Right lobe of liver (tissue), 6 donors: ENCODE data around the gene SLC24A4. TPM values are rescaled to one million over a fixed set of nuclear protein-coding genes. Genes with fewer than 3 reads are reported as not detected.

Experiments
- ATAC-seq, 4 donors: fragments of 200-7000 bp; cut with Tn5 transposase; one replicate each; pipeline ENCODE4 v1.9.1; 2020; ENCODE audit warnings: mild to moderate bottlenecking in 4 of 4, moderate library complexity in 4 of 4
- DNase-seq, 3 donors: peaks; one replicate each; pipeline ENCODE4 v3.0.0-alpha.2; 2020
- H3K27ac ChIP-seq, 3 donors: fragments of 200-600 bp; one replicate each; pipeline ENCODE4 v1.8.0; 2022
- H3K27me3 ChIP-seq, 2 donors: fragments of 200-600 bp; one replicate each; pipeline ENCODE4 v1.8.0; 2022
- H3K36me3 ChIP-seq, 4 donors: fragments of 200-600 bp; sonication (generic) in 1 of 4; one replicate each; pipeline versions ENCODE4 v1.5.1 to v1.8.0; 2017 to 2022; ENCODE audit warnings: control low read depth in 1 of 4
- H3K4me1 ChIP-seq, 4 donors: fragments of 200-600 bp; sonication (generic) in 1 of 4; one replicate each; pipeline versions ENCODE4 v1.5.1 to v1.8.0; 2017 to 2022; ENCODE audit warnings: control low read depth in 1 of 4
- H3K4me3 ChIP-seq, 3 donors: fragments of 200-600 bp; one replicate each; pipeline ENCODE4 v1.8.0; 2022
- H3K9me3 ChIP-seq, 4 donors: fragments of 200-600 bp; sonication (generic) in 1 of 4; one replicate each; pipeline versions ENCODE4 v1.5.1 to v1.8.0; 2017 to 2022; ENCODE audit warnings: control low read depth in 1 of 4
- CTCF ChIP-seq, 4 donors: fragments of 200-600 bp in 3 of 4; fragments of 450-650 bp in 1 of 4; IDR thresholded peaks; one replicate each; pipeline versions ENCODE4 v1.5.1 to v1.8.0; 2016 to 2022; ENCODE audit warnings: antibody characterized with exemption in 4 of 4, mild to moderate bottlenecking in 2 of 4
- POLR2A ChIP-seq: fragments of 450-650 bp; IDR thresholded peaks from one replicate; pipeline ENCODE4 v1.6.1; 2017; ENCODE audit warnings: antibody characterized with exemption, mild to moderate bottlenecking
- WGBS: methylation state at CpG from one replicate; pipeline ENCODE4 v1.1.6; 2018; ENCODE audit warnings: low coverage, low lambda C conversion rate; ENCODE audit not compliant: insufficient coverage; ENCODE audit errors: missing lambda C conversion rate; 5-methylcytosine and 5-hydroxymethylcytosine counted together
- intact Hi-C, 2 donors: fragments of 100-400 bp; cut with DNase I; formaldehyde crosslinking; loops; one replicate each; pipeline versions ENCODE4 v1.11.2 to v1.14.1; 2022
- total RNA-seq, 6 experiments: library from RNA; depleted of rRNA in 2 of 6; stranded (reverse); fragments of >200 nt in 2 of 6; fragmentation: NEBNext Ultra II Directional in 3 of 6; extraction: Animal tissue kit (Norgen Biotek cat#: 25700) in 3 of 6; gene quantifications; one replicate each; pipeline versions ENCODE4 v1.1.0 to v1.2.4, GENCODE V29; 2016 to 2023
- donor health status: DM: no; HTN: yes; CAD: no.
- donor health status: DM: no; HTN: no; CAD: no.
- donor health status: DM: no; HTN: no; CAD: no.
- donor health status: DM: no; HTN: yes; CAD: no.
- donor health status: DM: no; HTN: yes; CAD: no.

Gene SLC24A4
- total RNA-seq, 6 experiments from 2014 or later, result 0.06 to 0.29 (median 0.21) TPM

GRCh38 chr14:92515546-92516343 is 192.8 kb downstream of the SLC24A4 start:
- H3K9me3 ChIP-seq, result no peaks in the 10 kb centered on the region
- no peaks in the 10 kb centered on the region for H3K36me3 ChIP-seq
- ATAC-seq (no peak), DNase-seq (no peak)
- H3K4me1 ChIP-seq, result peaks cover 0 to 8% (median 3%) of the 10 kb centered on the region in 4 donors
- peak overlapping the region in 2 of 3 donors; percentile 71 to 92 for H3K4me3 ChIP-seq
- peak overlapping the region in 1 of 3 donors; percentile 85 for H3K27ac ChIP-seq
- 84% methylated on average over 5 of the region's 5 CpGs for WGBS
- intact Hi-C loops, result no loop called here
- no peaks in the 10 kb centered on the region for H3K27me3 ChIP-seq
- TF ChIP-seq POLR2A, result no peak

- no peaks in the 10 kb centered on the region for H3K9me3 ChIP-seq
- H3K4me3 ChIP-seq, result no peak overlapping the region
- no peak for ATAC-seq
- H3K27ac ChIP-seq, result no peak overlapping the region
- H3K4me1 ChIP-seq, result peaks cover 0 to 8% (median 3%) of the 10 kb centered on the region in 4 donors
- H3K27me3 ChIP-seq, result no peaks in the 10 kb centered on the region
- TF ChIP-seq CTCF (IDR thresholded peaks at IDR 0.05), result no peak
- no peak for DNase-seq
- H3K36me3 ChIP-seq, result no peaks in the 10 kb centered on the region
- intact Hi-C loops, result no loop called here
- 0% methylated on average over 1 of the region's 4 CpGs for WGBS
Observed at GRCh38 chr14:92516344-92516965, 193.5 kb downstream of the SLC24A4 start.

GRCh38 chr14:92516966-92517506 is 194.1 kb downstream of the SLC24A4 start:
- DNase-seq, result no peak
- 51% methylated on average over 3 of the region's 5 CpGs for WGBS
- Histone ChIP-seq H3K36me3 (no peaks in the 10 kb centered on the region), H3K4me3 (no peak overlapping the region), H3K27me3 (no peaks in the 10 kb centered on the region), H3K9me3 (no peaks in the 10 kb centered on the region), H3K27ac (no peak overlapping the region), H3K4me1 (peaks cover 0 to 8% (median 3%) of the 10 kb centered on the region in 4 donors)
- intact Hi-C loops, result no loop called here
- TF ChIP-seq CTCF (IDR thresholded peaks at IDR 0.05), result no peak
- no peak for TF ChIP-seq POLR2A
- ATAC-seq, result no peak

GRCh38 chr14:92517761-92518160 is 194.8 kb downstream of the SLC24A4 start:
- Histone ChIP-seq H3K27ac (no peak overlapping the region), H3K27me3 (no peaks in the 10 kb centered on the region), H3K36me3 (no peaks in the 10 kb centered on the region), H3K4me3 (no peak overlapping the region), H3K9me3 (no peaks in the 10 kb centered on the region), H3K4me1 (peaks cover 0 to 8% (median 3%) of the 10 kb centered on the region in 4 donors)
- no peak for ATAC-seq
- TF ChIP-seq POLR2A, result no peak
- WGBS, result 60% methylated on average over 1 of the region's 2 CpGs
- no peak for DNase-seq
- intact Hi-C loops, result no loop called here

- no peak overlapping the region for H3K27ac ChIP-seq
- intact Hi-C loops, result no loop called here
- H3K36me3 ChIP-seq, result no peaks in the 10 kb centered on the region
- no peaks in the 10 kb centered on the region for H3K27me3 ChIP-seq
- no peaks in the 10 kb centered on the region for H3K9me3 ChIP-seq
- TF ChIP-seq CTCF (IDR thresholded peaks at IDR 0.05) (no peak), POLR2A (no peak)
- 88% methylated on average over 1 of the region's 20 CpGs for WGBS
- peaks cover 0 to 11% (median 3%) of the 10 kb centered on the region in 4 donors for H3K4me1 ChIP-seq
- no peak overlapping the region for H3K4me3 ChIP-seq
- ATAC-seq, result no peak
- DNase-seq, result no peak
Observed at GRCh38 chr14:92519246-92520101, 196.5 kb downstream of the SLC24A4 start.
